GM20431 (cell line): Measurements from ENCODE around the gene ZNF765.
"Not testable (repeated sequence)": the region's sequence is repeated elsewhere in the genome, so short reads cannot be mapped to it uniquely, and the experiment has no call there.

Experiments
- in situ Hi-C: fragments of 300-500 bp; cut with MseI, MboI; formaldehyde crosslinking; loops from one replicate; pipeline ENCODE4 v1.15.0; 2020; ENCODE audit warnings: low sequenced_read_pairs; ENCODE audit not compliant: unreplicated experiment

ZNF765 gene

DNA sequence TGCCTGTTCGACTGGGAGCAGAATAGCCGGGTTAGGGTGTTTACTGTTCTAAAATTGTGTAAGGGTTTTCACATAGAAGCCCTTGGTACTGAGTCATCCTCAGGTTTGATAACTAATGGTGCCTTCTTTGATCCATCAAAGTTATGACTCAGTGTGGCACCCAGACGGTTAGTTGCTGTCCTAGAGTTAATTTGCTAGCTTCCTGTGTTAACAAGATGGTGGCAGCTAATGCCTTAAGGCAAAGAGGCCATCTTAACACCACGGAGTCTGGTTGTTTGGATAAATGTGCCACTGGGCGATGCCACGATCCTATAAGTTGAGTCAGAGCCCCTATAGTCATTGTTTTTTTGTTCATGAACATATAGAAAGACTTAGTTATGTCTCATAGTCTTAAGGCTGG lies 80.5 kb downstream of the ZNF765 start:
- in situ Hi-C loops: not testable (repeated sequence)
